OCI-LY7 (cell line): ENCODE data around the gene ABLIM1. TPM values are rescaled to one million over a fixed set of nuclear protein-coding genes. Genes with fewer than 3 reads are reported as not detected.

Source experiments
- BruUV-seq: library from RNA; stranded (reverse); fragments of 400-500 nt; replicated peaks from 2 replicates; lab custom pipeline; 2021; lab: Mats Ljungman, UMichigan
- CTCF ChIA-PET: fragments of 300-600 bp; sonication (Branson Sonifier 250); formaldehyde crosslinking; loops from one replicate; lab custom pipeline; 2022; ENCODE audit warnings: antibody characterized with exemption; ENCODE audit not compliant: unreplicated experiment; lab: Charles Lee
- POLR2A ChIA-PET: fragments of 300-600 bp; sonication (Branson Sonifier 250); formaldehyde crosslinking; loops from one replicate; lab custom pipeline; 2022; ENCODE audit warnings: antibody characterized with exemption; lab: Charles Lee
- DNase-seq: peaks from one replicate; pipeline ENCODE4 v3.0.0-alpha.2; 2015; ENCODE audit warnings: low spot score
- H2AFZ ChIP-seq: fragments of 200-600 bp; sonication (generic), shearing (Covaris generic); 2 replicates; pipeline ENCODE4 v1.6.1; 2014; ENCODE audit warnings: mild to moderate bottlenecking, antibody characterized with exemption, low read length, moderate library complexity
- H3K27ac ChIP-seq: fragments of 200-600 bp; sonication (generic); 2 replicates; pipeline ENCODE4 v1.5.1; 2014; ENCODE audit warnings: mixed run types, low read depth, mild to moderate bottlenecking, moderate library complexity, low read length, inconsistent platforms; ENCODE audit not compliant: poor library complexity, severe bottlenecking
- H3K36me3 ChIP-seq: fragments of 200-600 bp; sonication (generic); 2 replicates; pipeline ENCODE4 v1.6.1; 2014; ENCODE audit warnings: mild to moderate bottlenecking, antibody characterized with exemption, low read length, moderate library complexity, mixed read lengths; ENCODE audit not compliant: insufficient read depth
- H3K4me1 ChIP-seq: fragments of 200-600 bp; sonication (generic); 2 replicates; pipeline ENCODE4 v1.5.1; 2014; ENCODE audit warnings: mild to moderate bottlenecking, low read length; ENCODE audit not compliant: insufficient read depth, poor library complexity, severe bottlenecking
- H3K4me2 ChIP-seq: fragments of 200-600 bp; sonication (generic); 2 replicates; pipeline ENCODE4 v1.6.1; 2014; ENCODE audit warnings: mild to moderate bottlenecking, low read length
- H3K4me3 ChIP-seq: fragments of 200-600 bp; sonication (generic); 2 replicates; pipeline ENCODE4 v1.5.1; 2014; ENCODE audit warnings: mild to moderate bottlenecking, low read depth, low read length; ENCODE audit not compliant: poor library complexity, severe bottlenecking
- H3K79me2 ChIP-seq: fragments of 200-600 bp; sonication (generic); 2 replicates; pipeline ENCODE4 v1.6.1; 2016; ENCODE audit warnings: low read depth, mild to moderate bottlenecking, low read length, moderate library complexity, mixed read lengths; ENCODE audit not compliant: insufficient read depth
- H3K9me2 ChIP-seq: fragments of 200-600 bp; sonication (generic); 2 replicates; pipeline ENCODE4 v1.6.1; 2016; ENCODE audit warnings: mild to moderate bottlenecking, low read length, mixed read lengths; ENCODE audit not compliant: insufficient read depth
- H3K9me3 ChIP-seq: fragments of 200-600 bp; sonication (generic); 2 replicates; pipeline ENCODE4 v1.6.1; 2014; ENCODE audit warnings: mild to moderate bottlenecking, mixed run types, low read length, mixed read lengths
- H4K20me1 ChIP-seq: fragments of 200-600 bp; sonication (generic); 2 replicates; pipeline ENCODE4 v1.6.1; 2014; ENCODE audit warnings: mild to moderate bottlenecking, antibody characterized with exemption, low read length, moderate library complexity, mixed read lengths; ENCODE audit not compliant: insufficient read depth
- CTCF ChIP-seq: fragments of 200-600 bp; sonication (generic); conservative IDR thresholded peaks from 2 replicates; pipeline ENCODE4 v1.5.1; 2014; ENCODE audit warnings: mild to moderate bottlenecking, antibody characterized with exemption, low read length, moderate library complexity, mixed read lengths
- EZH2phosphoT487 ChIP-seq: fragments of 200-600 bp; sonication (generic); IDR thresholded peaks from 2 replicates; pipeline ENCODE4 v1.6.1; 2018; ENCODE audit warnings: low read depth, borderline replicate concordance, mild to moderate bottlenecking, mixed run types, antibody characterized with exemption, low read length, moderate library complexity, mixed read lengths
- intact Hi-C: fragments of 100-400 bp; cut with micrococcal nuclease; formaldehyde crosslinking; loops from one replicate; pipeline ENCODE4 v1.10.0; 2022; ENCODE audit not compliant: unreplicated experiment
- total RNA-seq, 2 experiments: library from RNA; depleted of rRNA in 1 of 2; stranded (reverse); fragments of >200 nt in 1 of 2; shearing (Covaris generic) in 1 of 2; gene quantifications; 2 replicates each; pipeline ENCODE4 v1.2.3, GENCODE V29; 2014 to 2022

ABLIM1 gene
- total RNA-seq, 2 experiments from 2014 or later = 94.2 to 268 TPM

GRCh38 chr10:114694062-114694461, 36.0 kb upstream of the ABLIM1 start:
- H3K4me2 ChIP-seq = no peak overlapping the region
- TF ChIP-seq CTCF (no peak), EZH2phosphoT487 (no peak)
- intact Hi-C loops = loop anchor here (2.0 kb wide), 1 partner anchor 389 kb away; no protein-coding TSS in a partner anchor
- ChIA-PET CTCF (interaction anchor here (0.6 to 1.5 kb wide), 2 partner anchors 144 to 390 kb away, joined by 4 read pairs; no protein-coding TSS in a partner anchor), POLR2A (interaction anchor here (1.1 kb wide), 1 partner anchor 10 kb away, joined by 3 read pairs; no protein-coding TSS in a partner anchor)
- H3K4me1 ChIP-seq = no peaks in the 10 kb centered on the region
- H3K9me2 ChIP-seq = no peaks in the 10 kb centered on the region
- H3K9me3 ChIP-seq = no peaks in the 10 kb centered on the region
- H3K36me3 ChIP-seq = no peaks in the 10 kb centered on the region
- H3K79me2 ChIP-seq = no peaks in the 10 kb centered on the region
- H3K27ac ChIP-seq = no peak overlapping the region
- no TSS peak for BruUV-seq
- H3K4me3 ChIP-seq = no peak overlapping the region
- no peaks in the 10 kb centered on the region for H4K20me1 ChIP-seq
- DNase-seq = no peak
- H2AFZ ChIP-seq = no peak overlapping the region

GRCh38 chr10:114691442-114691941, 33.4 kb upstream of the ABLIM1 start:
- no peak overlapping the region for H2AFZ ChIP-seq
- CTCF ChIA-PET = no interaction called here

More at GRCh38 chr10:114691442-114691941, 33.4 kb upstream of the ABLIM1 start:
- no peak overlapping the region for H3K4me3 ChIP-seq
- no peak for TF ChIP-seq CTCF
- TF ChIP-seq EZH2phosphoT487 = no peak
- BruUV-seq = no TSS peak
- no peaks in the 10 kb centered on the region for H3K9me3 ChIP-seq
- intact Hi-C loops = no loop called here
- H3K27ac ChIP-seq = no peak overlapping the region
- no peaks in the 10 kb centered on the region for H3K4me1 ChIP-seq
- DNase-seq = no peak
- H3K36me3 ChIP-seq = no peaks in the 10 kb centered on the region
- H4K20me1 ChIP-seq = no peaks in the 10 kb centered on the region
- no peaks in the 10 kb centered on the region for H3K79me2 ChIP-seq
- no peaks in the 10 kb centered on the region for H3K9me2 ChIP-seq
- no peak overlapping the region for H3K4me2 ChIP-seq
- POLR2A ChIA-PET = interaction anchor here (0.9 kb wide), 1 partner anchor 194 kb away, joined by 4 read pairs; no protein-coding TSS in a partner anchor
